ENCODE results near the gene AGAP3. TPM values are rescaled to one million over a fixed set of nuclear protein-coding genes. Genes with fewer than 3 reads are reported as not detected.

AGAP3 gene
- total and polyA plus RNA-seq, 2 experiments from 2014 or later = 10.3 to 43.3 TPM

- no peaks in the 10 kb centered on the region for H3K36me3 ChIP-seq (ENCODE audit: low read depth)
- peak overlapping the region; percentile 87 for H3K4me3 ChIP-seq
- TF ChIP-seq EZH2 (IDR thresholded peaks at IDR 0.05; ENCODE audit: insufficient read depth, poor library complexity, severe bottlenecking) (no peak), EZH2phosphoT487 (IDR thresholded peaks at IDR 0.05; ENCODE audit: insufficient read depth, low read depth) (no peak)
- H3K79me2 ChIP-seq (ENCODE audit: insufficient read depth) = peaks cover 61% of the 10 kb centered on the region
- in situ Hi-C loops (cut with MboI) = no loop called here
- H4K20me1 ChIP-seq (ENCODE audit: insufficient read depth) = no peaks in the 10 kb centered on the region
- H3K27ac ChIP-seq = peak overlapping the region; percentile 95
- H3K4me2 ChIP-seq (ENCODE audit: unreplicated experiment) = peak overlapping the region; percentile 94
- peak; percentile 76 for DNase-seq
- 0 to 1% methylated on average over 32 to 35 of the region's 56 CpGs for WGBS, 2 experiments (ENCODE audit: low coverage in 1 of 2, low lambda C conversion rate in 2 of 2, missing lambda C conversion rate in 2 of 2)
- no peaks in the 10 kb centered on the region for H3K9me3 ChIP-seq (ENCODE audit: low read depth)
- peaks cover 37% of the 10 kb centered on the region for H3F3A ChIP-seq (ENCODE audit: insufficient read depth)
- peak overlapping the region; percentile 49 for H2AFZ ChIP-seq
- no peaks in the 10 kb centered on the region for H3K27me3 ChIP-seq (replicated peaks; ENCODE audit: insufficient read depth)
- no peaks in the 10 kb centered on the region for H3K9me2 ChIP-seq (ENCODE audit: insufficient read depth)
- peaks cover 29% of the 10 kb centered on the region for H3K4me1 ChIP-seq (ENCODE audit: insufficient read depth)
- peak overlapping the region; percentile 92 for H3K9ac ChIP-seq
Observed at GRCh38 chr7:151086802-151087244, 548 bp downstream of the AGAP3 start.

GRCh38 chr7:151087245-151088018 is 1.2 kb downstream of the AGAP3 start:
- in situ Hi-C loops (cut with MboI) = no loop called here

DNA sequence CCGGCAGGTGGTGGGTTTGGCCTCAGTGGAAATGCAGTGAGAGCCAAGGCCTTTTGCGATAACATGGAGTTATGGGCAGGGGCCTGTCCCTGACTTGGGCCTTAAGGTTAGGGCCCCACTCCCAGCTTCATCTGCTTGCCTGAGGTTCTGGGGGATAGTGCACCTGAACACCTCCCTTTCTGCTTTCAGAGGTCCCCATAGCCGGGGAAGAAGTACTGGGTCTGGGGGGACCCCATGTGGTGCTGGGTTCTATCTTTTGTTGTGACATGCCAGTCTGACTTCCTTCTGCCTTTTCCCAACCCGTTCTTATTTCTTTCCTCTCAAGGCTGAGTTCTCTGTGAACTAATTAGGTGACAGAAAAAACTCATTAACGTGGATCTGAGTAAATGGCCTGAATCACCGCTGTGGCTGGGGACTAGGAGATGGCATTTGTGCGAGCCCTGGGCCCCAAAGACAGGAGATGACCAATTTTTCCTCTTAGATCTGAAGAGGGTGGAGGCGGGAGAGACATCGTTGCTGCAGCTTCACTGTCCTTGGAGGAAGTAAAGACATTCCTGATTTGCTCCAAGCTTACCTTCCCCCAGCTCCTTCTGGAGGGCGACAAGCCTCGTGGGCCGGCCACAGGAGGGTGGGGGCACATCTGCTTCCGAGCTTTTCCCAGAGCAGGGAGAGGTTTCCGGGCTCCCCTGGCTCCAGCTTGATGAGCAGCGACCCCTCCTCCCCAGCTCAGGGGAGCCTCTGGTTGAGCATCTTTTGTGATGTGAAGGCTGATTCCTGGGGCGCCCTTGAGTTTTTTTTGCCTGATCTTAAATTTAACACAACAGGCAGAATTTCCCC is 2.0 kb downstream of the AGAP3 start:
- H3K27ac ChIP-seq = peak overlapping the region; percentile 95
- TF ChIP-seq EZH2 (IDR thresholded peaks at IDR 0.05; ENCODE audit: insufficient read depth, poor library complexity, severe bottlenecking) (no peak), EZH2phosphoT487 (IDR thresholded peaks at IDR 0.05; ENCODE audit: insufficient read depth, low read depth) (no peak)
- peaks cover 37% of the 10 kb centered on the region for H3F3A ChIP-seq (ENCODE audit: insufficient read depth)
- no peaks in the 10 kb centered on the region; the same call in 1 of the 2 replicates for H4K20me1 ChIP-seq (ENCODE audit: insufficient read depth)
- peaks cover 63% of the 10 kb centered on the region for H3K79me2 ChIP-seq (ENCODE audit: insufficient read depth)
- H3K27me3 ChIP-seq (replicated peaks; ENCODE audit: insufficient read depth) = no peaks in the 10 kb centered on the region
- peak overlapping the region; percentile 87 for H3K4me3 ChIP-seq
- WGBS, 2 experiments (ENCODE audit: low coverage in 1 of 2, low lambda C conversion rate in 2 of 2, missing lambda C conversion rate in 2 of 2) = 5 to 9% methylated on average over 16 of the region's 16 CpGs
- H3K9me2 ChIP-seq (ENCODE audit: insufficient read depth) = no peaks in the 10 kb centered on the region
- in situ Hi-C loops (cut with MboI) = no loop called here
- H3K9ac ChIP-seq = peak overlapping the region; percentile 92
- DNase-seq = peak; percentile 75
- no peaks in the 10 kb centered on the region for H3K36me3 ChIP-seq (ENCODE audit: low read depth)
- H2AFZ ChIP-seq = peak overlapping the region; percentile 57
- peaks cover 23% of the 10 kb centered on the region for H3K4me1 ChIP-seq (ENCODE audit: insufficient read depth)
- H3K9me3 ChIP-seq (ENCODE audit: low read depth) = no peaks in the 10 kb centered on the region
- peak overlapping the region; percentile 94 for H3K4me2 ChIP-seq (ENCODE audit: unreplicated experiment)

More at GRCh38 chr7:151087245-151088018, 1.2 kb downstream of the AGAP3 start:
- no peaks in the 10 kb centered on the region; the same call in 1 of the 2 replicates for H4K20me1 ChIP-seq (ENCODE audit: insufficient read depth)
- peak overlapping the region; percentile 49 for H2AFZ ChIP-seq
- no peaks in the 10 kb centered on the region for H3K9me3 ChIP-seq (ENCODE audit: low read depth)
- peak overlapping the region; percentile 92 for H3K9ac ChIP-seq
- peaks cover 23% of the 10 kb centered on the region for H3K4me1 ChIP-seq (ENCODE audit: insufficient read depth)
- TF ChIP-seq EZH2phosphoT487 (IDR thresholded peaks at IDR 0.05; ENCODE audit: insufficient read depth, low read depth) (no peak), EZH2 (IDR thresholded peaks at IDR 0.05; ENCODE audit: insufficient read depth, poor library complexity, severe bottlenecking) (no peak)
- H3K4me3 ChIP-seq = peak overlapping the region; percentile 87
- H3K79me2 ChIP-seq (ENCODE audit: insufficient read depth) = peaks cover 61% of the 10 kb centered on the region
- H3K4me2 ChIP-seq (ENCODE audit: unreplicated experiment) = peak overlapping the region; percentile 94
- H3K9me2 ChIP-seq (ENCODE audit: insufficient read depth) = no peaks in the 10 kb centered on the region
- WGBS, 2 experiments (ENCODE audit: low coverage in 1 of 2, low lambda C conversion rate in 2 of 2, missing lambda C conversion rate in 2 of 2) = 0 to 1% methylated on average over 51 to 53 of the region's 70 CpGs
- no peaks in the 10 kb centered on the region for H3K27me3 ChIP-seq (replicated peaks; ENCODE audit: insufficient read depth)
- no peaks in the 10 kb centered on the region for H3K36me3 ChIP-seq (ENCODE audit: low read depth)
- peak overlapping the region; percentile 95 for H3K27ac ChIP-seq
- peaks cover 37% of the 10 kb centered on the region for H3F3A ChIP-seq (ENCODE audit: insufficient read depth)
- DNase-seq = peak; percentile 84

Measured in GM23248 (cell line).